Neural cell (in vitro differentiated cells): Measurements from ENCODE around the gene ACER1. TPM values are rescaled to one million over a fixed set of nuclear protein-coding genes. Genes with fewer than 3 reads are reported as not detected.

Experiments
- H2AFZ ChIP-seq: fragments of 200-600, 300-800 bp; sonication (generic), shearing (Covaris generic); 2 replicates; pipeline ENCODE4 v1.6.0; 2014; ENCODE audit warnings: low read depth, mild to moderate bottlenecking, antibody characterized with exemption, low read length, moderate library complexity
- H3F3A ChIP-seq: fragments of 200-600 bp; shearing (Covaris generic); 2 replicates; pipeline ENCODE4 v1.6.1; 2016; ENCODE audit warnings: mild to moderate bottlenecking, moderate library complexity, mixed read lengths, antibody characterized with exemption, low read length; ENCODE audit not compliant: insufficient read depth, poor library complexity, severe bottlenecking
- H3K27ac ChIP-seq: fragments of 200-600, 300-800 bp; sonication (generic), shearing (Covaris generic); 2 replicates; pipeline ENCODE4 v1.5.1; 2014; ENCODE audit warnings: mild to moderate bottlenecking, low read length, moderate library complexity
- H3K27me3 ChIP-seq: fragments of 300-800, 200-600 bp; sonication (generic), shearing (Covaris generic); 2 replicates; pipeline ENCODE4 v1.6.0; 2014; ENCODE audit warnings: mild to moderate bottlenecking, low read depth, low read length, moderate library complexity; ENCODE audit not compliant: insufficient read depth
- H3K36me3 ChIP-seq: fragments of 300-800, 200-600 bp; sonication (generic), shearing (Covaris generic); 2 replicates; pipeline ENCODE4 v1.5.1; 2014; ENCODE audit warnings: mild to moderate bottlenecking, antibody characterized with exemption, low read length, moderate library complexity; ENCODE audit not compliant: insufficient read depth
- H3K4me2 ChIP-seq: fragments of 300-800, 200-600 bp; sonication (generic), shearing (Covaris generic); 2 replicates; pipeline ENCODE4 v1.6.0; 2014; ENCODE audit warnings: mild to moderate bottlenecking, low read length
- H3K4me3 ChIP-seq: fragments of 300-800, 200-600 bp; sonication (generic), shearing (Covaris generic); 2 replicates; pipeline ENCODE4 v1.5.1; 2014; ENCODE audit warnings: mild to moderate bottlenecking, low read length, moderate library complexity
- H3K79me2 ChIP-seq: fragments of 200-600 bp; shearing (Covaris generic); replicated peaks from 2 replicates; pipeline ENCODE4 v1.6.0; 2014; ENCODE audit warnings: mild to moderate bottlenecking, low read length, moderate library complexity; ENCODE audit not compliant: insufficient read depth
- H3K9ac ChIP-seq: fragments of 300-800, 200-600 bp; sonication (generic), shearing (Covaris generic); 2 replicates; pipeline ENCODE4 v1.6.1; 2016; ENCODE audit warnings: mild to moderate bottlenecking, low read length, mixed read lengths
- H3K9me2 ChIP-seq: fragments of 200-600 bp; shearing (Covaris generic); 2 replicates; pipeline ENCODE4 v1.6.1; 2016; ENCODE audit warnings: mild to moderate bottlenecking, low read length, mixed read lengths; ENCODE audit not compliant: insufficient read depth
- H3K9me3 ChIP-seq: fragments of 200-600, 300-800 bp; sonication (generic), shearing (Covaris generic); 2 replicates; pipeline ENCODE4 v1.6.1; 2016; ENCODE audit warnings: mild to moderate bottlenecking, mixed run types, low read length, moderate library complexity, mixed read lengths
- H4K20me1 ChIP-seq: fragments of 200-600 bp; shearing (Covaris generic); 2 replicates; pipeline ENCODE4 v1.6.1; 2016; ENCODE audit warnings: mild to moderate bottlenecking, mixed run types; ENCODE audit not compliant: insufficient read depth
- CTCF ChIP-seq: fragments of 450-650 bp; IDR thresholded peaks from 2 replicates; pipeline ENCODE4 v1.5.1; 2014; ENCODE audit warnings: antibody characterized with exemption, mild to moderate bottlenecking, moderate library complexity; ENCODE audit not compliant: poor library complexity, severe bottlenecking
- EP300 ChIP-seq: fragments of 450-650 bp; conservative IDR thresholded peaks from 2 replicates; pipeline ENCODE4 v1.6.1; 2014; ENCODE audit warnings: antibody characterized with exemption, mild to moderate bottlenecking, moderate library complexity; ENCODE audit not compliant: poor library complexity, severe bottlenecking
- EZH2 ChIP-seq: fragments of 200-600, 300-800 bp; shearing (Covaris generic), sonication (generic); IDR thresholded peaks from 2 replicates; pipeline ENCODE4 v1.6.1; 2014; ENCODE audit warnings: antibody characterized with exemption, low read length, borderline replicate concordance, mild to moderate bottlenecking; ENCODE audit not compliant: insufficient read depth, poor library complexity, severe bottlenecking
- MXI1 ChIP-seq: fragments of 450-650 bp; conservative IDR thresholded peaks from 2 replicates; pipeline ENCODE4 v1.6.1; 2014; ENCODE audit warnings: antibody characterized with exemption, mild to moderate bottlenecking; ENCODE audit not compliant: poor library complexity, severe bottlenecking
- POLR2AphosphoS5 ChIP-seq: IDR thresholded peaks from 2 replicates; pipeline ENCODE4 v1.6.1; 2012
- RAD21 ChIP-seq: fragments of 450-650 bp; conservative IDR thresholded peaks from 2 replicates; pipeline ENCODE4 v1.6.1; 2014; ENCODE audit warnings: antibody characterized with exemption, mild to moderate bottlenecking, moderate library complexity
- SMC3 ChIP-seq: fragments of 450-650 bp; conservative IDR thresholded peaks from 2 replicates; pipeline ENCODE4 v1.6.1; 2014; ENCODE audit warnings: antibody characterized with exemption, mild to moderate bottlenecking, moderate library complexity; ENCODE audit not compliant: poor library complexity
- TAF1 ChIP-seq: IDR thresholded peaks from 2 replicates; pipeline ENCODE4 v1.6.1; 2012; ENCODE audit warnings: low read depth
- polyA plus RNA-seq: library from polyadenylated mRNA; depleted of rRNA; stranded (reverse); fragments of >200 nt; gene quantifications from 2 replicates; pipeline ENCODE4 v1.2.3, GENCODE V29; 2014
- TF ChIP-seq, protein P1 (sequence below): IDR thresholded peaks from 2 replicates; pipeline ENCODE4 v1.6.1; 2012; ENCODE audit warnings: borderline replicate concordance

ACER1 gene
- polyA plus RNA-seq, 1 donor from 2014 or later, result not detected

DNA sequence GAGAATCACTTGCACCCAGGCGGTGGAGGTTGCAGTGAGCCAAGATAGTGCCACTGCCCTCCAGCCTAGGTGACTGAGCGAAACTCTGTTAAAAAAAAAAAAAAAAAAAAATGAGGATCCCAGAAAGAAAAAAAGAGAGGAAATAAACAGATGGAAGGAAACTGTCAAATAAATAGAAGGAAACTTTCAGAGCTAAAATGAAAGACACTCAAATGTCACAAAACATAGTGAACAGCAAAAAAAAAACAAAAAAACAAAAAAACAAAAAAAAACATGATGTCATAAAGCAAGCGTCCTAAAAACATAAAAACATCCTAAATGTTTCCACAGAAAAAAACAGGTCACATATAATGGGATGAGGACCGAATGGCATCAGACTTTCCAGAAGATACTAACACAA is 68.6 kb downstream of the ACER1 start:
- H3K4me3 ChIP-seq, result no peak overlapping the region
- H3K9me2 ChIP-seq, result no peaks in the 10 kb centered on the region
- no peaks in the 10 kb centered on the region for H3K36me3 ChIP-seq
- H3K79me2 ChIP-seq, result peaks cover 13% of the 10 kb centered on the region
- H3K27ac ChIP-seq, result no peak overlapping the region
- no peaks in the 10 kb centered on the region for H3K9me3 ChIP-seq
- H4K20me1 ChIP-seq, result no peaks in the 10 kb centered on the region
- TF ChIP-seq RAD21 (no peak), MXI1 (no peak), CTCF (no peak), SMC3 (no peak), POLR2AphosphoS5 (no peak), EZH2 (no peak), TAF1 (no peak), EP300 (no peak)
- TF ChIP-seq, protein P1, sequence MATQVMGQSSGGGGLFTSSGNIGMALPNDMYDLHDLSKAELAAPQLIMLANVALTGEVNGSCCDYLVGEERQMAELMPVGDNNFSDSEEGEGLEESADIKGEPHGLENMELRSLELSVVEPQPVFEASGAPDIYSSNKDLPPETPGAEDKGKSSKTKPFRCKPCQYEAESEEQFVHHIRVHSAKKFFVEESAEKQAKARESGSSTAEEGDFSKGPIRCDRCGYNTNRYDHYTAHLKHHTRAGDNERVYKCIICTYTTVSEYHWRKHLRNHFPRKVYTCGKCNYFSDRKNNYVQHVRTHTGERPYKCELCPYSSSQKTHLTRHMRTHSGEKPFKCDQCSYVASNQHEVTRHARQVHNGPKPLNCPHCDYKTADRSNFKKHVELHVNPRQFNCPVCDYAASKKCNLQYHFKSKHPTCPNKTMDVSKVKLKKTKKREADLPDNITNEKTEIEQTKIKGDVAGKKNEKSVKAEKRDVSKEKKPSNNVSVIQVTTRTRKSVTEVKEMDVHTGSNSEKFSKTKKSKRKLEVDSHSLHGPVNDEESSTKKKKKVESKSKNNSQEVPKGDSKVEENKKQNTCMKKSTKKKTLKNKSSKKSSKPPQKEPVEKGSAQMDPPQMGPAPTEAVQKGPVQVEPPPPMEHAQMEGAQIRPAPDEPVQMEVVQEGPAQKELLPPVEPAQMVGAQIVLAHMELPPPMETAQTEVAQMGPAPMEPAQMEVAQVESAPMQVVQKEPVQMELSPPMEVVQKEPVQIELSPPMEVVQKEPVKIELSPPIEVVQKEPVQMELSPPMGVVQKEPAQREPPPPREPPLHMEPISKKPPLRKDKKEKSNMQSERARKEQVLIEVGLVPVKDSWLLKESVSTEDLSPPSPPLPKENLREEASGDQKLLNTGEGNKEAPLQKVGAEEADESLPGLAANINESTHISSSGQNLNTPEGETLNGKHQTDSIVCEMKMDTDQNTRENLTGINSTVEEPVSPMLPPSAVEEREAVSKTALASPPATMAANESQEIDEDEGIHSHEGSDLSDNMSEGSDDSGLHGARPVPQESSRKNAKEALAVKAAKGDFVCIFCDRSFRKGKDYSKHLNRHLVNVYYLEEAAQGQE, result no peak
- no peak overlapping the region for H2AFZ ChIP-seq
- H3K4me2 ChIP-seq, result no peak overlapping the region
- no peaks in the 10 kb centered on the region for H3K27me3 ChIP-seq
- H3F3A ChIP-seq, result no peaks in the 10 kb centered on the region
- no peak overlapping the region for H3K9ac ChIP-seq

GRCh38 chr19:6263735-6264444 is 69.5 kb downstream of the ACER1 start:
- no peak for TF ChIP-seq TAF1
- TF ChIP-seq, protein P1, result no peak
- TF ChIP-seq SMC3, result no peak
- TF ChIP-seq POLR2AphosphoS5, result no peak
- no peak for TF ChIP-seq RAD21
- no peak for TF ChIP-seq CTCF
- no peak for TF ChIP-seq MXI1
- TF ChIP-seq EZH2, result no peak
- no peak overlapping the region for H3K27ac ChIP-seq
- H3K4me2 ChIP-seq, result no peak overlapping the region
- H2AFZ ChIP-seq, result no peak overlapping the region
- no peak overlapping the region for H3K4me3 ChIP-seq
- H4K20me1 ChIP-seq, result no peaks in the 10 kb centered on the region
- H3K9ac ChIP-seq, result no peak overlapping the region
- peaks cover 7% of the 10 kb centered on the region for H3K36me3 ChIP-seq
- no peaks in the 10 kb centered on the region for H3K27me3 ChIP-seq
- H3K9me2 ChIP-seq, result no peaks in the 10 kb centered on the region
- peaks cover 13% of the 10 kb centered on the region for H3K79me2 ChIP-seq
- no peaks in the 10 kb centered on the region for H3F3A ChIP-seq
- H3K9me3 ChIP-seq, result no peaks in the 10 kb centered on the region
